ENCODE data around the gene NCF4.

DNA sequence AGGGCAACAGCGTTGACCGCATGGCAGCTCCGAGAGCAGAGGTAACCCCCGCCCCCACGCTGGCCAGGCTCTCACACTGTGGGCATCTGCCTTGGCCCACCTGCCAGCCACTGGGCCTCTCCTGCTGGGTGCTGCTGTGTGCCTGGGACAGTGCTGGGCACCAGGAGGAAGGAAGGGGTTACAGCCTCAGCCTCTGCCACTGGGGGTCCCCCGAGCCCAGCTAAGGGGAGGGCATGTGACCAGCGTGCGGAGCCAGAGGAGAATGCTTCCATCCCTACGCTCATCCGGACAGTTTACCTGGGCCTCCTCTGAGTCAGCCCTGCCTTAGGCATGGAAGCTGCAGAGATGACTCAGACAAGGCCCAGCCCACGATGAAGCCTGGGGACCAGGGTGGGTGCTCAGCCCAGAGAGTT is 10.9 kb downstream of the NCF4 start:
- TF ChIP-seq POLR2A (IDR thresholded peaks at IDR 0.05; ENCODE audit: low read length) (no peak), GATA1 (IDR thresholded peaks at IDR 0.05; ENCODE audit: low read depth, low read length) (no peak)
